Measurements from ENCODE around the gene TMEM135.

GRCh38 chr11:87056091-87056490, 18.4 kb downstream of the TMEM135 start:
- TF ChIP-seq, protein P1, sequence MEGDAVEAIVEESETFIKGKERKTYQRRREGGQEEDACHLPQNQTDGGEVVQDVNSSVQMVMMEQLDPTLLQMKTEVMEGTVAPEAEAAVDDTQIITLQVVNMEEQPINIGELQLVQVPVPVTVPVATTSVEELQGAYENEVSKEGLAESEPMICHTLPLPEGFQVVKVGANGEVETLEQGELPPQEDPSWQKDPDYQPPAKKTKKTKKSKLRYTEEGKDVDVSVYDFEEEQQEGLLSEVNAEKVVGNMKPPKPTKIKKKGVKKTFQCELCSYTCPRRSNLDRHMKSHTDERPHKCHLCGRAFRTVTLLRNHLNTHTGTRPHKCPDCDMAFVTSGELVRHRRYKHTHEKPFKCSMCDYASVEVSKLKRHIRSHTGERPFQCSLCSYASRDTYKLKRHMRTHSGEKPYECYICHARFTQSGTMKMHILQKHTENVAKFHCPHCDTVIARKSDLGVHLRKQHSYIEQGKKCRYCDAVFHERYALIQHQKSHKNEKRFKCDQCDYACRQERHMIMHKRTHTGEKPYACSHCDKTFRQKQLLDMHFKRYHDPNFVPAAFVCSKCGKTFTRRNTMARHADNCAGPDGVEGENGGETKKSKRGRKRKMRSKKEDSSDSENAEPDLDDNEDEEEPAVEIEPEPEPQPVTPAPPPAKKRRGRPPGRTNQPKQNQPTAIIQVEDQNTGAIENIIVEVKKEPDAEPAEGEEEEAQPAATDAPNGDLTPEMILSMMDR (IDR thresholded peaks at IDR 0.05; ENCODE audit: insufficient read depth, low read length, poor library complexity, severe bottlenecking) = no peak
- no peak for TF ChIP-seq EZH2phosphoT487 (conservative IDR thresholded peaks at IDR 0.05; ENCODE audit: low read length)
